Karpas-422 (cell line): Measurements from ENCODE around the gene UBE2QL1. TPM values are rescaled to one million over a fixed set of nuclear protein-coding genes. Genes with fewer than 3 reads are reported as not detected.
"Not testable (repeated sequence)": the region's sequence is repeated elsewhere in the genome, so short reads cannot be mapped to it uniquely, and the experiment has no call there.

Experiments used
- DNase-seq: peaks from one replicate; pipeline ENCODE4 v3.0.0-alpha.2; 2015
- H2AFZ ChIP-seq: fragments of 200-600 bp; sonication (generic); 2 replicates; pipeline ENCODE4 v1.6.1; 2014; ENCODE audit warnings: antibody characterized with exemption, low read length, mixed read lengths
- H3K27ac ChIP-seq: fragments of 200-600 bp; sonication (generic); 2 replicates; pipeline ENCODE4 v1.5.1; 2014; ENCODE audit warnings: mild to moderate bottlenecking, low read length, moderate library complexity
- H3K27me3 ChIP-seq: fragments of 200-600 bp; sonication (generic); 2 replicates; pipeline ENCODE4 v1.6.1; 2014; ENCODE audit warnings: low read length, mixed read lengths
- H3K36me3 ChIP-seq: fragments of 200-600 bp; sonication (generic); 2 replicates; pipeline ENCODE4 v1.6.1; 2014; ENCODE audit warnings: low read length, mixed read lengths; ENCODE audit not compliant: insufficient read depth
- H3K4me1 ChIP-seq: fragments of 200-600 bp; sonication (generic); 2 replicates; pipeline ENCODE4 v1.6.1; 2014; ENCODE audit warnings: mild to moderate bottlenecking, low read length, mixed read lengths
- H3K4me2 ChIP-seq: fragments of 200-600 bp; sonication (generic); 2 replicates; pipeline ENCODE4 v1.6.1; 2014; ENCODE audit warnings: low read length, low read depth, mild to moderate bottlenecking; ENCODE audit not compliant: poor library complexity, severe bottlenecking
- H3K4me3 ChIP-seq: fragments of 200-600 bp; sonication (generic); 2 replicates; pipeline ENCODE4 v1.5.1; 2014; ENCODE audit warnings: mild to moderate bottlenecking, antibody characterized with exemption, low read length, mixed read lengths
- H3K79me2 ChIP-seq: fragments of 200-600 bp; sonication (generic); 2 replicates; pipeline ENCODE4 v1.6.1; 2014; ENCODE audit warnings: mild to moderate bottlenecking, low read length, mixed read lengths
- H3K9ac ChIP-seq: fragments of 200-600 bp; sonication (generic); 2 replicates; pipeline ENCODE4 v1.6.0; 2014; ENCODE audit warnings: low read length
- H3K9me2 ChIP-seq: fragments of 200-600 bp; sonication (generic), shearing (Covaris generic); replicated peaks from 2 replicates; pipeline ENCODE4 v1.6.0; 2014; ENCODE audit warnings: mild to moderate bottlenecking, low read length, moderate library complexity; ENCODE audit not compliant: insufficient read depth
- H3K9me3 ChIP-seq: fragments of 300-700, 200-600 bp; sonication (generic); 2 replicates; pipeline ENCODE4 v1.6.1; 2014; ENCODE audit warnings: low read length, mixed read lengths
- H4K20me1 ChIP-seq: fragments of 200-600 bp; sonication (generic); 2 replicates; pipeline ENCODE4 v1.6.1; 2014; ENCODE audit warnings: mild to moderate bottlenecking, antibody characterized with exemption, low read length, low read depth; ENCODE audit not compliant: insufficient read depth
- total RNA-seq: library from RNA; depleted of rRNA; stranded (reverse); fragments of >200 nt; shearing (Covaris generic); gene quantifications from 2 replicates; pipeline ENCODE4 v1.2.3, GENCODE V29; 2014; ENCODE audit warnings: low replicate concordance

UBE2QL1 gene
- total RNA-seq, 1 experiment from 2014 or later, result not detected

DNA sequence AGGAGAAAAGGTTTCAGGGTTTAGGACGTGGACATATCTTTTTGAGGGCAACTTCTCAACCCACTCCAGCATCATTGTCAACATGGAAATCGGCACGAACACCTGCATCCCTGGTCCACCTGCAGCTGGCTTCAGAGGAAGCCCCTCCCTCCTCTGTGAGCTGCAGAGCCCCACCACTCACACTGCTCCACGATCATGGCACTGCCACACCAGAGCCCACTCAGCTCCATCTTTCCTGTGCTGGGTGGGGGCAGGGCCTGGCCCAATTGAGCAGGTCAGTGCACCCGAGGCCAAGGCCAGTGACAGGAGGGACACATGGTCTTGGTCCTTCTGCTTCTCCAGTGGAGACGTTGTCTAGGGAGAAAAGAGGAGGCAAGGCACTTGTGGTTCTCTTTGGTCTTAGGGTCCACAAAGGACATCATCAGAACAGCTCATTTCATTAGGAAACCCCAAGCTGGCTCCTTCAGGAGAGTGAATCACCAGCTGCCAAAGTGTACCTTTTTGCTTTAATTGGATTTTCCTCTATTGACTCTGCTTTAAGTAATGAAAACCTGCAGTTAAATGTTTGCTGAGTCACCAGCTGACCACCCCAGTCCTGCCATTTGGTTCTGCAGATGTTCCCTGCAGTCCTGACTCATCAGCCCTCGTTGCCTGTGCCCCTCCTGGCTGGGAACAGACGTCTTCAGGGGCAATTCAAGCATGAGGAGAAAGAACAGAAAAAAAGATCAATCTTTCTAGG is 56.2 kb downstream of the UBE2QL1 start:
- no peaks in the 10 kb centered on the region for H3K27me3 ChIP-seq
- H3K9ac ChIP-seq, result no peak overlapping the region
- H3K27ac ChIP-seq, result no peak overlapping the region
- no peaks in the 10 kb centered on the region for H3K4me1 ChIP-seq
- DNase-seq, result no peak
- H3K9me3 ChIP-seq, result no peaks in the 10 kb centered on the region
- H3K79me2 ChIP-seq, result no peaks in the 10 kb centered on the region
- no peaks in the 10 kb centered on the region for H4K20me1 ChIP-seq
- no peak overlapping the region for H3K4me3 ChIP-seq
- no peak overlapping the region for H2AFZ ChIP-seq
- no peaks in the 10 kb centered on the region for H3K36me3 ChIP-seq
- no peak overlapping the region for H3K4me2 ChIP-seq
- H3K9me2 ChIP-seq, result no peaks in the 10 kb centered on the region

DNA sequence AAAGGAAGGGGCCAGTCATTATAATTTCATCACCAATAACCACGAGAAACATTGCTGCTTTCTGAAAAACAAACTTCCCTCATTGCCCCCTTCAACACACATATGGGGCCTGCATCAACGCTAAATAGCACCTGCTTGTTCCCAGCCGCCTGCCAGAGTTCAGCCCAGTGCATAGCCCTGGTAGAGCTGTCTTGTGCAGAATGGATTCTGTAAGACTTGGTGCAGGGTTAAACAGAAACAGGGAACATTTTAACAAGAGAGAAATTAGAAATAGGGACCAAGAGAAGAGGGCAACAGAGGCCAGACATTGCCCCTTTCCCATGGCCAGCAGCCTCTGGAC is 56.7 kb downstream of the UBE2QL1 start:
- no peaks in the 10 kb centered on the region for H3K9me2 ChIP-seq
- no peak overlapping the region for H2AFZ ChIP-seq
- no peaks in the 10 kb centered on the region for H3K79me2 ChIP-seq
- H3K9me3 ChIP-seq, result no peaks in the 10 kb centered on the region
- H4K20me1 ChIP-seq, result no peaks in the 10 kb centered on the region
- no peak overlapping the region for H3K4me3 ChIP-seq
- no peak for DNase-seq
- H3K36me3 ChIP-seq, result no peaks in the 10 kb centered on the region
- no peak overlapping the region for H3K27ac ChIP-seq
- H3K27me3 ChIP-seq, result no peaks in the 10 kb centered on the region
- no peak overlapping the region for H3K4me2 ChIP-seq
- no peaks in the 10 kb centered on the region for H3K4me1 ChIP-seq
- no peak overlapping the region for H3K9ac ChIP-seq

DNA sequence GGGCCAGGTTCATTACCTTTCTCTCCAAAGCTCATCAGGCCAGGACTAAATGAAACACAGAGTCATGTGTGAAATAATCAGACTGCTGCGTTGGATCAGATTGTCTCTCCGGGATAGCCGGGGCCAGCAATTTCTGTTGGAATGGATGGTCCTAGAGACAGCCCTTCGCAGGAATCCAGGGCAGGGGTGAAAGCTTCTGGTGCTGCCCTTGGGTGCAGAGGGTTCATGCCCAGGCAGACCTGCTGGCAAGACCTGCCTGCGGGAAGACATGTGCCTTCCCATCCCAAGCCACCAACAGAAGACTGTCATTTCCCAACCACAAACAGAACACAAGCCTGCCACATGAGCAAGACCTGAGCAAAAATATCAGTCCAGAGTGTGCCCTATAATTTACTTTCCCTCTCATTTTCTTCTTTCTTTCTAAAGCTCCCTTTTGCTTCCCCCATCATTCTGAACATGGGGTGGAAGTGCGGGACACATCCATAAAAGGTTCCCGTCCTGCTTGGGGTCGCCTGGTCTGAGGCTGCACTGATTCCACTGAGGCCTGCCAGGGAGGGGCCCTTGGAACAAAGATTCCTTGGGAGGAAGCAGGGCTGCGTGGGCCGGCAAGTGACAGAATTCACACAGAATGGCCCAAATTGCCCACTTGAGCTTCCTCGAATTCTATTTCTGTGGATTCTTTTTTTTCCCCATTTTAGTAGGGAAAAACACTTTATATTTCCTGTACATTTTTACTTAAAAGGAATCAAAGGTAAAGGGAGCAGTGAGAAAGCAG is 57.3 kb downstream of the UBE2QL1 start:
- no peaks in the 10 kb centered on the region for H3K79me2 ChIP-seq
- H3K36me3 ChIP-seq, result no peaks in the 10 kb centered on the region
- H3K9me2 ChIP-seq, result no peaks in the 10 kb centered on the region
- H3K27me3 ChIP-seq, result no peaks in the 10 kb centered on the region
- DNase-seq, result no peak
- H3K9me3 ChIP-seq, result no peaks in the 10 kb centered on the region
- no peak overlapping the region for H3K4me3 ChIP-seq
- no peak overlapping the region for H2AFZ ChIP-seq
- no peaks in the 10 kb centered on the region for H4K20me1 ChIP-seq
- H3K4me2 ChIP-seq, result no peak overlapping the region
- H3K27ac ChIP-seq, result no peak overlapping the region
- no peak overlapping the region for H3K9ac ChIP-seq
- H3K4me1 ChIP-seq, result no peaks in the 10 kb centered on the region

DNA sequence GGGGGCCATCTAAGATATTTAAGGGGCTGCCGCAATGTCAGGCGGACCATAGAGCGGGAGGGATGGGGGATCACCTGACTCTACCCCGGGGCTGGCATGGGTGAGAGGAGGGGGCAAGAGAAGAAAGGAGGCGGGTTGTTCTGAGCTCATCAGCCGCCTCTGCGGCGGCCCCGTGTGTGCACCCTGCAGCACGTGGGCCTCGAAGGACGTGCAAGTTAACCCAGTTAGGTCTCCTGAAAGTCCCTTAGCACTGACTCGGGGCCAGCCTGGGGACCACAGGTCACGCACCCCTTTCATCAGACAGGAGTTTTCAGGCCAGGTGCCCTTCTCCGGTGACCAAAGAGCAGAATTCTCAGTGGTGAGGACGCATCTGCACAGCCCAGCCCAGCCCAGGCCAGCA is 58.0 kb downstream of the UBE2QL1 start:
- H3K9me3 ChIP-seq, result no peaks in the 10 kb centered on the region
- no peak overlapping the region for H3K27ac ChIP-seq
- H3K9me2 ChIP-seq, result no peaks in the 10 kb centered on the region
- H2AFZ ChIP-seq, result no peak overlapping the region
- no peaks in the 10 kb centered on the region for H3K27me3 ChIP-seq
- no peak overlapping the region for H3K4me3 ChIP-seq
- H3K79me2 ChIP-seq, result no peaks in the 10 kb centered on the region
- H4K20me1 ChIP-seq, result no peaks in the 10 kb centered on the region
- no peaks in the 10 kb centered on the region for H3K36me3 ChIP-seq
- no peak overlapping the region for H3K4me2 ChIP-seq
- no peak overlapping the region for H3K9ac ChIP-seq
- H3K4me1 ChIP-seq, result no peaks in the 10 kb centered on the region
- no peak for DNase-seq

DNA sequence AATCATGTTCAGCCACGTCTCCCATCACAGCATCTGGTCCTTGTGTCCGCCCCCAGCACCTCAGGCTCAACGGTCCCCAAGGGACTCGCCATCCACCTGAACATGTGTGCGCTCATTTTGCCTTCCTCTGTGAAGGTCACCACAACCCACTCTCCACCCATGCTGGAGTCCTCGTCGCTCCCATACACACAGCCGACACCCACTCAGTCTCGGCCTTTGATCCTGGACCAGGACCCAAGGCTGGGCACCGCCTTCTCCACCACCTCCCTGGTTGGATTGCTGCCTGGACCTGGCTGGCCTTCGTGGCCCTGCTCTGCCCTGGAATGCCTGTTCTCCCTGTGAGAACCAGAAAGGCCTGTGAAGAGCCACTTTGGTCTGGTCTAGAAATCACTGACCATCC is 60.3 kb downstream of the UBE2QL1 start:
- Histone ChIP-seq H3K79me2 (no peaks in the 10 kb centered on the region), H3K27me3 (no peaks in the 10 kb centered on the region), H3K9ac (no peak overlapping the region), H2AFZ (no peak overlapping the region), H3K9me3 (no peaks in the 10 kb centered on the region), H3K4me3 (no peak overlapping the region), H4K20me1 (no peaks in the 10 kb centered on the region), H3K36me3 (no peaks in the 10 kb centered on the region), H3K4me2 (no peak overlapping the region), H3K4me1 (no peaks in the 10 kb centered on the region), H3K27ac (no peak overlapping the region), H3K9me2 (no peaks in the 10 kb centered on the region)
- DNase-seq, result no peak

DNA sequence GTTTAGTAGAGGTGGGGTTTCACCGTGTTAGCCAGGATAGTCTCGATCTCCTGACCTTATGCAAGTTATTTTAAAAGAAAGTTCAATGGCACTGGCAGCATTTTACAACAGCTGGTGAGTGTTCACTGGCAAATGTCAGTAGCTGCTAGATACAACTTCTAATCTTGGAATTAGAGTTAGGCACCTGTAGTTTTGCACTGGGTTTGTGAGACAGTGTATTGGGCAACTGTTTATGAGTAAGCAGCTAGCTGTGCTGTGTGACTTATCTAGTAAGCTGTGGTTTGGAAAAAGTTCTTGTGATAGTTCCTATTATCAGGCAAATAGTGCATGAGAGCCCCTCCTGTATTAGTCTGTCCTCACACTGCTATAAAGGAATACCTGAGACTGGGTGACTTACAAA is 61.5 kb downstream of the UBE2QL1 start:
- Histone ChIP-seq H3K9me3 (no peaks in the 10 kb centered on the region), H3K79me2 (no peaks in the 10 kb centered on the region), H2AFZ (no peak overlapping the region), H3K36me3 (no peaks in the 10 kb centered on the region), H3K9me2 (no peaks in the 10 kb centered on the region), H3K4me2 (no peak overlapping the region), H3K4me3 (no peak overlapping the region), H3K4me1 (no peaks in the 10 kb centered on the region), H4K20me1 (no peaks in the 10 kb centered on the region), H3K27me3 (no peaks in the 10 kb centered on the region), H3K27ac (no peak overlapping the region), H3K9ac (no peak overlapping the region)
- DNase-seq, result no peak

DNA sequence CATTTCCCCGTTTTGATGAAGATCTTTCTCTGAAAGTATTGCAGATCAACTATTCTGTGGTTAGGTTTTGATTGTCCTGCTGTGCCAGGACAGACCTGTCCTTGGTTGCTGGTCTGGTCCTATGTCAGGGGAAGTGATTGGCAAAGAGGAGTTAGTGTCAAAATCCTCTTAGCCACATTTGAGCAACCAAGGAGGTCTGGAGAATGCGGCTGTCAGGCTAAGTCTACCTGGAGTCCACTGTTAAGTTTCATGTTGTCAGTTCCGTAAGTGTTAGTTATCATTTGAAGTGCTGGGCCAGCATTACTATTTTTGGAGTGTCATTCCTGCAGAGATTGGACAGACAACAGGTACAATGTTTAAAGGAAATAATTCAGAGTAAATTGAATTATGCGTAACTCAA is 62.3 kb downstream of the UBE2QL1 start:
- Histone ChIP-seq H3K4me1 (no peaks in the 10 kb centered on the region), H3K79me2 (no peaks in the 10 kb centered on the region), H3K9me3 (no peaks in the 10 kb centered on the region), H3K9me2 (no peaks in the 10 kb centered on the region), H3K4me3 (no peak overlapping the region), H4K20me1 (no peaks in the 10 kb centered on the region), H3K27me3 (no peaks in the 10 kb centered on the region), H3K36me3 (no peaks in the 10 kb centered on the region), H2AFZ (no peak overlapping the region), H3K4me2 (no peak overlapping the region), H3K27ac (no peak overlapping the region), H3K9ac (no peak overlapping the region)
- no peak for DNase-seq

DNA sequence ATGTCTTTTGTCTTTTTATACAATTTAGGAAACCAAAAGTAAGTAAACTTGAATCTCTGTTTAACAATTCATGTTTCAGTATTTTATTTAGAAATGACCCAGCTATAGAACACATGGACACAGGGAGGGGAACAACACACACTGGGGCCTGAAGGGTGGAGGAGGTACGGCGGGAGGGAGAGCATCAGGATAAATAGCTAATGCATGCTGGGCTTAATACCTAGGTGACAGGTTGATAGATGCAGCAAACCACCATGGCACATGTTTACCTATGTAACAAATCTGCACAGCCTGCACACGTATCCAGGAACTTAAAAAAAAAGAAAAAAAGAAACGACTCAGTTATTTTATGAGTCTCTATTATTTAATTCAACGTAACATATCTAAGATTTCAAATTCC is 67.2 kb downstream of the UBE2QL1 start:
- not testable (repeated sequence) for H3K9ac ChIP-seq, H3K27ac ChIP-seq, H2AFZ ChIP-seq, H3K4me1 ChIP-seq, H3K36me3 ChIP-seq, H3K27me3 ChIP-seq, H3K79me2 ChIP-seq, H3K4me2 ChIP-seq, H4K20me1 ChIP-seq, H3K9me2 ChIP-seq, H3K4me3 ChIP-seq, H3K9me3 ChIP-seq, DNase-seq
